CD4-positive, alpha-beta T cell (primary cell): ENCODE results near the gene MBNL2. TPM values are rescaled to one million over a fixed set of nuclear protein-coding genes. Genes with fewer than 3 reads are reported as not detected.

ENCODE experiments used
- ATAC-seq: fragments of 200-7000 bp; cut with Tn5 transposase; one replicate; pipeline ENCODE4 v1.10.0; 2022; ENCODE audit warnings: mild to moderate bottlenecking; ENCODE audit not compliant: poor library complexity
- CTCF ChIA-PET: fragments of 350-600 bp; sonication (Branson Sonifier 250); formaldehyde crosslinking; loops from one replicate; lab custom pipeline; 2021; ENCODE audit warnings: antibody characterized with exemption, inconsistent platforms; lab: Charles Lee
- POLR2A ChIA-PET: fragments of 350-600 bp; sonication (Branson Sonifier 250); formaldehyde crosslinking; loops from one replicate; lab custom pipeline; 2021; ENCODE audit warnings: antibody characterized with exemption, inconsistent platforms; lab: Charles Lee
- DNase-seq, 14 experiments: peaks; one replicate each; pipeline ENCODE4 v3.0.0-alpha.2; 2013 to 2020; ENCODE audit warnings: mixed read lengths in 2 of 14
- H3K27ac ChIP-seq, 2 donors: one replicate each; pipeline versions ENCODE4 v1.5.1 to v1.7.0; 2013; ENCODE audit warnings: low read length in 2 of 2, low read depth in 1 of 2, mild to moderate bottlenecking in 1 of 2
- H3K27me3 ChIP-seq, 2 experiments: 1 replicate in 1 of 2; 2 replicates in 1 of 2; pipeline versions ENCODE4 v1.6.1 to v1.7.0; 2013; ENCODE audit warnings: low read length in 2 of 2, control low read depth in 1 of 2, mild to moderate bottlenecking in 1 of 2, moderate library complexity in 1 of 2; ENCODE audit not compliant: insufficient read depth in 2 of 2, control insufficient read depth in 1 of 2
- H3K36me3 ChIP-seq: one replicate; pipeline ENCODE4 v1.6.1; 2013; ENCODE audit warnings: low read length, control low read depth; ENCODE audit not compliant: insufficient read depth
- H3K4me1 ChIP-seq: one replicate; pipeline ENCODE4 v1.6.1; 2013; ENCODE audit warnings: low read length, control low read depth; ENCODE audit not compliant: insufficient read depth
- H3K4me3 ChIP-seq: one replicate; pipeline ENCODE4 v1.5.1; 2013; ENCODE audit warnings: mild to moderate bottlenecking, low read length, moderate library complexity
- H3K9me3 ChIP-seq, 2 experiments: 1 replicate in 1 of 2; 2 replicates in 1 of 2; pipeline versions ENCODE4 v1.6.1 to v1.7.0; 2013; ENCODE audit warnings: low read length in 2 of 2, mild to moderate bottlenecking in 2 of 2, control low read depth in 1 of 2, moderate library complexity in 1 of 2; ENCODE audit not compliant: control insufficient read depth in 1 of 2, insufficient read depth in 1 of 2
- H3K27ac Mint-ChIP-seq: one replicate; pipeline ENCODE4 v1.8.0; 2020; ENCODE audit warnings: mixed read lengths
- H3K27me3 Mint-ChIP-seq: one replicate; pipeline ENCODE4 v1.8.0; 2021; ENCODE audit warnings: mixed read lengths
- H3K36me3 Mint-ChIP-seq: one replicate; pipeline ENCODE4 v1.8.0; 2021; ENCODE audit warnings: low read depth, mixed read lengths
- H3K4me1 Mint-ChIP-seq: one replicate; pipeline ENCODE4 v1.8.0; 2021; ENCODE audit warnings: low read depth, mixed read lengths
- H3K4me3 Mint-ChIP-seq: one replicate; pipeline ENCODE4 v1.8.0; 2020; ENCODE audit warnings: mild to moderate bottlenecking, mixed read lengths
- H3K9me3 Mint-ChIP-seq: one replicate; pipeline ENCODE4 v1.8.0; 2020; ENCODE audit warnings: mixed read lengths
- CTCF ChIP-seq: fragments of 200-600 bp; IDR thresholded peaks from one replicate; pipeline ENCODE4 v1.8.0; 2022; ENCODE audit warnings: antibody characterized with exemption, mild to moderate bottlenecking
- intact Hi-C, 2 experiments: fragments of 100-400 bp; cut with DNase I in 1 of 2; cut with micrococcal nuclease in 1 of 2; formaldehyde crosslinking; loops; one replicate each; pipeline versions ENCODE4 v1.15.1 to v1.9.0; 2023 to 2025; cut with DNase I, micrococcal nuclease
- total RNA-seq, 174 experiments: library from RNA in 2 of 174; stranded (reverse) in 2 of 174; gene quantifications; one replicate each; pipeline ENCODE4 v1.2.3 and lab custom pipeline; 2021 to 2026

Gene MBNL2
- total RNA-seq, 2 experiments from 2014 or later: 35.9 to 36.0 TPM

GRCh38 chr13:97287047-97287383, 64.9 kb downstream of the MBNL2 start:
- Mint-ChIP-seq H3K4me3 (no peak overlapping the region), H3K27me3 (no peaks in the 10 kb centered on the region), H3K27ac (no peak overlapping the region), H3K4me1 (peaks cover 47% of the 10 kb centered on the region), H3K9me3 (peaks cover 3% of the 10 kb centered on the region), H3K36me3 (peaks cover 33% of the 10 kb centered on the region)
- H3K9me3 ChIP-seq: no peaks in the 10 kb centered on the region
- no peak overlapping the region for H3K27ac ChIP-seq
- POLR2A ChIA-PET: no interaction called here
- no peak overlapping the region for H3K4me3 ChIP-seq
- ATAC-seq: no peak
- intact Hi-C loops: no loop called here
- H3K4me1 ChIP-seq: peaks cover 3% of the 10 kb centered on the region
- CTCF ChIA-PET: no interaction called here
- TF ChIP-seq CTCF: no peak
- H3K36me3 ChIP-seq: no peaks in the 10 kb centered on the region
- DNase-seq: no peak
- H3K27me3 ChIP-seq: no peaks in the 10 kb centered on the region

DNA sequence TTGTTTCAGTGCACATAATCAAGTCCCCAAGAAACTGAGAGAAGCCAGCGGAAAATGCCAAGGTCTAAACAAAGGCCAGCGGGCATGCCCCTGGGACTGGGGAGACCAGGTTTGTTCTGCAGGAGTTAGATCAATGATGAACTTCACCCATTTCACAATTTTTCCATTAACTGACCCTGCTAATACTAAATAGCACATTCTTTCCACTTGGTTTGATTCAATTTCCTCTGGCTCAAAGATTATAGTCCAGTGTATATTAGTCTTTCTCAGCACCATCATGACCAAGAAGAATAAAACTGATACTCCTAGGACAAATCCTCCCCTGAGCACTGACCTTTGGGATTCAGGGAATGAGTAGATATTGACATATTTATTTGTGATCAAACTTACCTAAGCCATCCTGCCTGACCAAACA, 66.4 kb downstream of the MBNL2 start:
- intact Hi-C loops: no loop called here
- ChIA-PET CTCF (no interaction called here), POLR2A (no interaction called here)
- Mint-ChIP-seq H3K27ac (no peak overlapping the region), H3K27me3 (no peaks in the 10 kb centered on the region), H3K4me3 (no peak overlapping the region), H3K4me1 (peaks cover 35% of the 10 kb centered on the region), H3K9me3 (peaks cover 3% of the 10 kb centered on the region), H3K36me3 (peaks cover 22% of the 10 kb centered on the region)
- Histone ChIP-seq H3K27me3 (no peaks in the 10 kb centered on the region), H3K9me3 (no peaks in the 10 kb centered on the region), H3K4me3 (no peak overlapping the region), H3K36me3 (no peaks in the 10 kb centered on the region), H3K4me1 (no peaks in the 10 kb centered on the region), H3K27ac (no peak overlapping the region)
- DNase-seq (no peak), ATAC-seq (no peak)
- TF ChIP-seq CTCF: no peak

DNA sequence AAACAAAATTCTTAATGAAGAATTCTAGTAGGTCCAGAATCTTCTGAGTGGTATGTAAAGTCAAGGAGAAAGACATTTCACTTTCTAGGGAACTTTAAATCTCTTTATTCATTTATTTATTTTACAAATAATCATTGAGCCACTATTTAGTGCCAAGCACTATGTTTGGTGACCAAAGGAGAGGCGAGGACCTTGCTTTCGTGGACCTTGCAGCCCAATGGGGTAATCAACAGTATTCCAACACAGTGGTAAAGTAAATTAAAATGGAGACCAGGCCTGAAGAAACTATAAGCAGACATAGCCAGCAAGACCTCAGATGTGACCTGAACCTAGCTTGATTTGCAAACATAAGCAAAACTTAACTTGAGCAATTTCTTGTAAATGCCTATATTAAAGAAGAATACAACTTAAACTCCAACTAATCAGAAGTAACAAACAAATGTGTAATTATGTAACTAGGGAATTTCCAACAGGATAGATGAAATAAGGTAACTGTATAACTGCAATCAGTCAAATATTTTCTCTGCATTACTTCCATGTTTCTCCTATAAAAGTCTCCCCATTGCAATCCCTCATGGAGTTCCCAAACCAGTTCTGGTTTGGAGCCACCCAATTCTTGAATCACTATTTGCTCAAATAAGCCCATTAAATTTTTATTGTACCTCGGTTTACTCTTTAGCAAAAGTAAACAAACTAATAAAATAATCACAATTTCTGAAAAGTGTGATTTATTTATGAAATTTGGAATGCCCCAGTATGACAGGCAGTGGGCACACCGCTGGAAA, 67.6 kb downstream of the MBNL2 start:
- ChIA-PET CTCF (no interaction called here), POLR2A (no interaction called here)
- H3K4me1 ChIP-seq: no peaks in the 10 kb centered on the region
- no peak overlapping the region for H3K4me3 ChIP-seq
- ATAC-seq (no peak), DNase-seq (no peak)
- H3K27ac Mint-ChIP-seq: no peak overlapping the region
- H3K27me3 Mint-ChIP-seq: no peaks in the 10 kb centered on the region
- H3K9me3 Mint-ChIP-seq: peaks cover 3% of the 10 kb centered on the region
- H3K36me3 ChIP-seq: no peaks in the 10 kb centered on the region
- no peak overlapping the region for H3K27ac ChIP-seq
- peaks cover 41% of the 10 kb centered on the region for H3K4me1 Mint-ChIP-seq
- no peak overlapping the region for H3K4me3 Mint-ChIP-seq
- H3K36me3 Mint-ChIP-seq: peaks cover 19% of the 10 kb centered on the region
- intact Hi-C loops: no loop called here
- H3K27me3 ChIP-seq: no peaks in the 10 kb centered on the region
- no peak for TF ChIP-seq CTCF
- H3K9me3 ChIP-seq: no peaks in the 10 kb centered on the region
